DND-41 (cell line): ENCODE results near the gene PICK1.

ENCODE experiments used
- CTCF ChIP-seq: IDR thresholded peaks from 2 replicates; pipeline ENCODE4 v1.5.1; 2012; ENCODE audit warnings: borderline replicate concordance, low read length, moderate library complexity, mild to moderate bottlenecking; ENCODE audit not compliant: poor library complexity, severe bottlenecking; ENCODE audit errors: extremely low read depth
- EZH2 ChIP-seq: IDR thresholded peaks from 3 replicates; pipeline ENCODE4 v1.6.1; 2012; ENCODE audit warnings: borderline replicate concordance, low read depth, mild to moderate bottlenecking, moderate library complexity, low read length, inconsistent platforms; ENCODE audit not compliant: severe bottlenecking

GRCh38 chr22:38026130-38027111 lies 30.8 kb upstream of the PICK1 start:
- no peak for TF ChIP-seq CTCF
- no peak for TF ChIP-seq EZH2
